ENCODE measurements around the gene PSRC1.
A peak's percentile ranks its signal among the peaks of the same experiment; 100 is the strongest.

The PSRC1 gene

DNA sequence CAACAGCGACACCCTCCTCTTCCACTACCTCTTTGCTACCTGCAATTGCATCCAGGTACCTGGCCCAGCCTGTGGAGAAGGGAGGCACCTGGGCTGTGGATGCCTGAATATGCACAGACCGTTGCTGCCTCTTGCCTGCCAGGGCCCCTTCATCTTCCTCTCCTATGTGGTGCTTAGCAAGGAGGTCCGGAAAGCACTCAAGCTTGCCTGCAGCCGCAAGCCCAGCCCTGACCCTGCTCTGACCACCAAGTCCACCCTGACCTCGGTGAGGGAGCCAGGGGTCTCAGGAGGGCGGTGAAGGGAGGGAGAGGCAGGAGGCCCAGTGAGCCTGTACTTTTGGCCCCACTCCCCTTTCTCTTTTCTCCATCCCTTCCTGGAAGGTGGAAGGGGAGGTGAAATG lies 11.5 kb downstream of the PSRC1 start:
- no peak for DNase-seq

DNA sequence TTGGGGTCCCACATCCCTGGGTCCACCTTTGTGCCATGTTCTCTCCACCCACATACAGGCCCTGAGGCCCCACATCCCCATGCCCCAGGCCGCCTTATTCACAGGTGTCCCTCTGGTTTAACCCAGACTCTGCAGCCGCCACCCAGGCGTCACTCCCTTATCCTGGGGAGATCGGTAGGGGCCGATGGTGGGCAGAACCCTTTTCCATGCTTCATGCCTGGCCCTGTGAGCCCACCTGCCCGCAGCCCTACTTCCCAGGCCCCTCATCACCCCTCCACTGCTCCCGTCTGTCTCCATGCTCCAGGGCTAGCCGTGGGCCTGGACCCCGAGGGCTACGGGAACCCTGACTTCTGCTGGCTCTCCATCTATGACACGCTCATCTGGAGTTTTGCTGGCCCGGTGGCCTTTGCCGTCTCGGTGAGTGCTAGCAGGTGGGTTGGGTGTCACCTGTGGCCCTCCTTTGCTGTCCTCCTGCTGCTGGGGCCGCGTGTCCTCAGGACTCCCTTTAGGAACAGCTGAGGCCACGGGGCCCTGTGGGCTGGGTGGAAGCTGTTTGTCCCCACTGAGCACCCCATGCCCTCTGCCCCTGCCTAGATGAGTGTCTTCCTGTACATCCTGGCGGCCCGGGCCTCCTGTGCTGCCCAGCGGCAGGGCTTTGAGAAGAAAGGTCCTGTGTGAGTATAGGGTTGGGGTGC lies 12.2 kb downstream of the PSRC1 start:
- DNase-seq: no peak

DNA sequence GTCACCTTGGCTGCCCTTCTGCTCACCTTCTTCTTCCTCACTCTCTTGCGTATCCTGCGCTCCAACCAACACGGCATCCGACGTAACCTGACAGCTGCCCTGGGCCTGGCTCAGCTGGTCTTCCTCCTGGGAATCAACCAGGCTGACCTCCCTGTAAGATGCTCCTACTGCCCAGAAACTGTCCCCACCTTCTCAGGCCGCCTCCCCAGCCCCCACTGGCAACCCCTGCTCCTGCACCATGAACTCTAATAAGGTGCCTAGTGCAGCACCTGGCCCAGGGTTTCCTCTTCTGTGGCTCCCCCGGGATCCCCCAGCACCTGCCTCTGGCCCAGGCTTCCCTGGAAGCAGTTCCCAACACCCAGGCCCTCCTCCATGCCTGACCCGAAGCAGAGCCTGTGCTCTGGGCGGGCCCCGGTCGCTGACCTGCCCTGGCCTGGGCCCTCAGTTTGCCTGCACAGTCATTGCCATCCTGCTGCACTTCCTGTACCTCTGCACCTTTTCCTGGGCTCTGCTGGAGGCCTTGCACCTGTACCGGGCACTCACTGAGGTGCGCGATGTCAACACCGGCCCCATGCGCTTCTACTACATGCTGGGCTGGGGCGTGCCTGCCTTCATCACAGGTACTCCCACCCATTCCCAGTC lies 12.8 kb downstream of the PSRC1 start:
- no peak for DNase-seq

DNA sequence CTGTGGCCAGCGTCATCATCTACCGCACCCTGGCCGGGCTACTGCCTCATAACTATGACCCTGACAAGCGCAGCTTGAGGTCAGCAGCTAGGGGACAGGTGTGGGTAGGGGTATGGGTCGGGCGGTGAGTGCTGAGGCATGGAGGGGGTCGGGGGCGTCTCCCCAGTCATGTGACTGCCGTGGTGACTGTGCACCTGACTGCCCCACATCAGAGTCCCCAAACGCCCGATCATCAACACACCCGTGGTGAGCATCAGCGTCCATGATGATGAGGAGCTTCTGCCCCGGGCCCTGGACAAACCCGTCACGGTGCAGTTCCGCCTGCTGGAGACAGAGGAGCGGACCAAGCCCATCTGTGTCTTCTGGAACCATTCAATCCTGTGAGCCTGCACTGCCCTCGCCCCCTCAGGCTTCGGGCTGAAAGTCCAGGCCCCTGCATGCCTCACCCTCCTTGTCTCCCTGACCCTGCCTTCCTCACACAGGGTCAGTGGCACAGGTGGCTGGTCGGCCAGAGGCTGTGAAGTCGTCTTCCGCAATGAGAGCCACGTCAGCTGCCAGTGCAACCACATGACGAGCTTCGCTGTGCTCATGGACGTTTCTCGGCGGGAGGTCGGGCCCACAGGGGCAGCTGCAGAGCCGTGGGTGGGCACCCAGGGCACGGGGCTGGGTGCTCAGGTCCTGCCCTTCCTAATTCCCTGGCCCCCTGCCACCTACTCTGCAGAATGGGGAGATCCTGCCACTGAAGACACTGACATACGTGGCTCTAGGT lies 13.5 kb downstream of the PSRC1 start:
- DNase-seq: no peak

DNA sequence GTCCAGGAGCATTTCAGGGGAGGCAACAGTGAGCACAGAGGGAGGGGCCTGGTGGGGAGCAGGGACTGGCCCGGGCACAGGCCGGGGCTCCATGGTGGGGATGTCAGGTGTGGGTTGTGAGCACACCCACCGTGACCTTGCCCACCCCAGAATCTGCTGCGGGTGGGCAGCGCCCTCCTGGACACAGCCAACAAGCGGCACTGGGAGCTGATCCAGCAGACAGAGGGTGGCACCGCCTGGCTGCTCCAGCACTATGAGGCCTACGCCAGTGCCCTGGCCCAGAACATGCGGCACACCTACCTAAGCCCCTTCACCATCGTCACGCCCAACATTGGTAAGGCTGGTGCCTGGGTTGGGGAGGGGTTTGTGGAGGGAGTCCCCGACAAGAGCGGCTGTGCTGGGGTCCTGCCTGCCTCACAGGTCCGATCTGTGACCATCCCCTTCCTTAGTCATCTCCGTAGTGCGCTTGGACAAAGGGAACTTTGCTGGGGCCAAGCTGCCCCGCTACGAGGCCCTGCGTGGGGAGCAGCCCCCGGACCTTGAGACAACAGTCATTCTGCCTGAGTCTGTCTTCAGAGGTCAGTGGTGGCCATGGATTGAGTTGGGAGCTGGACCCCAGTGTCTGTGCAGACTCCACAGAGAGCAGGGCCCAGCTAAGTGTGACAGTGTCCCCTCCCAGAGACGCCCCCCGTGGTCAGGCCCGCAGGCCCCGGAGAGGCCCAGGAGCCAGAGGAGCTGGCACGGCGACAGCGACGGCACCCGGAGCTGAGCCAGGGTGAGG lies 14.3 kb downstream of the PSRC1 start:
- DNase-seq: no peak

DNA sequence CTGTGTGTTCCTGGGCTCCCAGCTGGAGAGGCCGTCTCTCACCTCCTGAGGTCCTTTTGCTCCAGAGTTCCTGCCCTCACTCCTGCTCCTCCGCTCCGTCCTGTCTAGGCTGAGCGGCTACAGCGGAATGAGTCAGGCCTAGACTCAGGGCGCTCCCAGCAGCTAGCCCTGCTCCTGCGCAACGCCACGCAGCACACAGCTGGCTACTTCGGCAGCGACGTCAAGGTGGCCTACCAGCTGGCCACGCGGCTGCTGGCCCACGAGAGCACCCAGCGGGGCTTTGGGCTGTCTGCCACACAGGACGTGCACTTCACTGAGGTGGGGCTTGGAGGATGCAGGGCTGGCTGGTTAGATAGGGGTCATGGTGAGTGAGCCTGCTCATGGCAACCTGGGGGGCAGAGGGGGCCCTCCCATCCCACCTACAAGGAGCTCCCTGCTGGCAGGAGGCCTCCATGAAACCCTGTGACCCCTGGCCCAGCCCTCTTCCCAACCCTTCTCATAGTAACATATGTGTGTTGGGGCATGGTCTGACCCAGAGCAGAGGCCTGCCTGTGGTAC lies 15.1 kb downstream of the PSRC1 start:
- no peak for DNase-seq

DNA sequence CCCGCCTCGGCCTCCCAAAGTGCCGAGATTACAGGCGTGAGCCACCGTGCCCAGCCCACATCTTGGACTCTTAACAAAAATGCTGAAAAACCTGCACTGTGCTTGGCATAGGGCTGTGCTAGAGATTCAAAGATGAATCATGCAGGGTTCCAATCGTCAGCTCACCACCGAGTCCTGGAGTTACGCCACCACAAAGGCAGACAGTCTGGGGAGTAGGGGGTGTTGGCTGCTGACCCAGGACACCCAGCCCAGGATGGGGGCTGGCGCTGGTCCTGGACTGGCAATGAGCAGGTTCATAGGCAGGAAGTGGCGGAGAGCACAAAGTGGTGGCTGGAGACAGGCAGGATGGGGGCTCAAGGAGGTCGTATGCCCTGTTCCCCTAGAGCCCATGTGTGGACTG lies 16.0 kb downstream of the PSRC1 start:
- no peak for DNase-seq

DNA sequence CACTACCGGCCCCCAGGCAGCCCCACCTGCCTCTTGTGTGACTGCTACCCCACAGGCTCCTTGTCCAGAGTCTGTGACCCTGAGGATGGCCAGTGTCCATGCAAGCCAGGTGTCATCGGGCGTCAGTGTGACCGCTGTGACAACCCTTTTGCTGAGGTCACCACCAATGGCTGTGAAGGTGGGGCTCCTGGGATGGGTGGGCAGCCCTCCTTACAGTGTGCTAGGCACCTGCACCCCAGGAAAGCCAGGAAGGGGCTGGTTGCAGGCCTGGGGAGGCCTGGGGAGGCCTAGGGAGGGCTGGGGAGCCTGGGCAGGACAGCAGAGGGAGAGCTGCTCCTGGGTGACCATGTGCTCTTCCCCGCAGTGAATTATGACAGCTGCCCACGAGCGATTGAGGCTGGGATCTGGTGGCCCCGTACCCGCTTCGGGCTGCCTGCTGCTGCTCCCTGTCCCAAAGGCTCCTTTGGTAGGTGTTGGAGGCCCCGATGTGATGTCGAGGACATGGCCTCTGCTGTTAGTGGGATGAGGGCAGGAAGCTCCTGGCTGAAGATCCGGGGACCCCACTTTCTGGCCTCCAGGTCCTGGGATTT lies 17.1 kb downstream of the PSRC1 start:
- no peak for DNase-seq

DNA sequence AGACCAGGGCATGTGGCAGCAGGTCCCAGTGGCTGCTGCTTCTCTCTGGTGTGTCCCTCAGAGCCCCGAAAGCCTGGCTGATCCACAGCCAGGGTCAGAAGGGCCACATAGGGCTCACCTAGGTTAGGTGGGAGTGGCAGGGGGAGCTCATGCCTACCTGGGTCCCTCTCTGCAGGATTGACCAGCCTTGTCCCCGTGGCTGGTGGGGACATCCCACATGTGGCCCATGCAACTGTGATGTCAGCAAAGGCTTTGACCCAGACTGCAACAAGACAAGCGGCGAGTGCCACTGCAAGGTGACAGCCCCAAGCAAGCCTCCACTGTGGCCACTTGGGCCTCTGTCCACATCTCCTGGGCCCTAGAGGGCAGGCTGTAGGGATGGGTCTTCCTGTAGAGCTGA lies 17.9 kb downstream of the PSRC1 start:
- no peak for DNase-seq

DNA sequence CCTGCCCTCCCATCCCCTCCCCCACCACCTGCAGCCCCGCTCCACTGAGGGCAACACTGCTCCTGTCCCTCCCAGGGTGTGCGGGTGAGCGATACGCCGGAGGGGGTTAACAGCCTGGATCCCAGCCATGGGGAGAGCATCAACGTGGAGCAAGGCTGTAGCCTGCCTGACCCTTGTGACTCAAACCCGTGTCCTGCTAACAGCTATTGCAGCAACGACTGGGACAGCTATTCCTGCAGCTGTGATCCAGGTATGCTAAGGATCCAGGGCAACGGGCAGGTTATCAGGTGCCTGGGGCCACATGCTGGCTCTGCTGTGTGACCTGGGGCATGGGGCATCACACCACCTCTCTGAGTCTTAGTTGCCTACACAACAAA lies 18.6 kb downstream of the PSRC1 start:
- DNase-seq: no peak

DNA sequence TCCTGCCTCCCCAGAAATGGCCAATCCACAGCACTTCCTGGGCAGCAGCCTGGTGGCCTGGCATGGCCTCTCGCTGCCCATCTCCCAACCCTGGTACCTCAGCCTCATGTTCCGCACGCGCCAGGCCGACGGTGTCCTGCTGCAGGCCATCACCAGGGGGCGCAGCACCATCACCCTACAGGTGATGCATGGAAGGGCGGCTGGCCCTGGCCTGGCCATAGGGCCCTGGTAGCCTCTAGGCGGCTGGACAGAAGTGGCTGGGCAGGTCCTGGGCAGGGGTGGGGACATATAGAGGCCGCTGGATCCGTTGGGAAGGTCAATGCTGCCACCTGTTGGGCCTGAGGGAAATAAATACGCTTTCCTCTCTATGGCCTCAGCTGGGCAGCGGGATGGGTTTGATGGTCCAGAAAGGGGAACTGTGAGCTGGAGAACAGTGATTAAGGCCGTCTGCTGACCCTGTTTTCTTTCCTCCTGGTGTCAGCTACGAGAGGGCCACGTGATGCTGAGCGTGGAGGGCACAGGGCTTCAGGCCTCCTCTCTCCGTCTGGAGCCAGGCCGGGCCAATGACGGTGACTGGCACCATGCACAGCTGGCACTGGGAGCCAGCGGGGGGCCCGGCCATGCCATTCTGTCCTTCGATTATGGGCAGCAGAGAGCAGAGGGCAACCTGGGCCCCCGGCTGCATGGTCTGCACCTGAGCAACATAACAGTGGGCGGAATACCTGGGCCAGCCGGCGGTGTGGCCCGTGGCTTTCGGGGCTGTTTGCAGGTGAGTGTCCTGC lies 19.2 kb downstream of the PSRC1 start:
- peak; percentile 71 for DNase-seq

DNA sequence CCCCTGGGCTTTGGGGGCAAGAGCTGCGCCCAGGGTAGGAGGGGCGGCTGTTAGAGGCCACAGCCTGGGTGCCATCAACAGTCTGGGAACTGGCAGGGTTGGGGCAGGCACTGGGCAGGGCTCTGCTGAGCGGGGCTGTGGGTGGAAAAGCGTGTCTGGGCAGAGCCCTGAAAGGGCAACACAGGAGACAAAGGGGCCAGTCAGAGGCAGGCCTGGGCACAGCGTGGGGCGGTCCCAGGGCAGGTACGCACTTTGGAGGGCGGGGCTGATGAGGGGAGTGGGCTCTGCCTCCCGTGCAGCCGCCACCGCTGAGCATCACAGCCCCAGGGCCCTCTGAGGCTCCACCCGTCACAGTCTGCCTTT lies 19.7 kb downstream of the PSRC1 start:
- no peak for DNase-seq

DNA sequence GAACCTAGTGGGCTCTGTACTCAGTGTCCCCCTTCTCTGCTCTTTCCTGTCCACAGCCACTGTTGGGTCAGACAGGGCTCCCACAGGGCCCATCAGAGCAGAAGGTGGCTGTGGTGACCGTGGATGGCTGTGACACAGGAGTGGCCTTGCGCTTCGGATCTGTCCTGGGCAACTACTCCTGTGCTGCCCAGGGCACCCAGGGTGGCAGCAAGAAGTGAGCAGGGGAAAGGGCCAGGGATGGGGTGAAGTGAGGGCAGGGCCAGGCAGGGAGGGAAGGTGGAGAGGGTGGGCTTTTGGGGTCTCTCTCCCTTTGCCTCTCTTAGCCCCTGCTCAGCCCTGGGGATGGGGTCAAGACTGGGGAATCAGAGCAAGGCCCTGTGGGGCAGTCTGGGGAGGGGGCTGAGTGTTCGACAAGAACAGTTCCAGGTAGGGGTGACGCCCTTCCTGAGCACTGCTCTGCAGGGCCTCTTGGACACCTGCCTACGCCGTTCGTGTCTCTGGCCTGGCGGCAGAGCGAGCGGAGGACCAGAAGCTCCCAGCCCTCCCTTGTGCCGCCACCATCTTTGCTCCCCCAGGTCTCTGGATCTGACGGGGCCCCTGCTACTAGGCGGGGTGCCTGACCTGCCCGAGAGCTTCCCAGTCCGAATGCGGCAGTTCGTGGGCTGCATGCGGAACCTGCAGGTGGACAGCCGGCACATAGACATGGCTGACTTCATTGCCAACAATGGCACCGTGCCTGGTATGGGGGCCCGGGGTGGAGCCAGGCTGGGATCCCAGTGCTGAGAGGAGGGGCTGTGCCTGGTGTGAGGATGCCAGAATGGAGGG lies 20.5 kb downstream of the PSRC1 start:
- DNase-seq: no peak

DNA sequence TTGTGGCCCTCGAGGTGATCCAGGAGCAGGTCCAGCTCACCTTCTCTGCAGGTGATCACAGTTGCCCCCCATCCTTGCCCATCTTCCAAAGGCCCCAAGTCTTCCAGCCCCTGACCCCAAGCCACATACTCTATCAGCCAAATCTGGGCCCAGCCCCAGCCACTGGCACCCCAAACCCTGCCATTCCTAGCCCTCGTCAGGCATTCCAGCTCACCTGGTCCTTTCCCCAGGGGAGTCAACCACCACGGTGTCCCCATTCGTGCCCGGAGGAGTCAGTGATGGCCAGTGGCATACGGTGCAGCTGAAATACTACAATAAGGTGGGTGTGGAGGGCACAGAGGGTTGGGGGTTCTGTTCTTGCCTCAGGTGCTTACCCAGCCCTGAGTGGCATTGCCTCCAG lies 21.4 kb downstream of the PSRC1 start:
- DNase-seq: no peak

DNA sequence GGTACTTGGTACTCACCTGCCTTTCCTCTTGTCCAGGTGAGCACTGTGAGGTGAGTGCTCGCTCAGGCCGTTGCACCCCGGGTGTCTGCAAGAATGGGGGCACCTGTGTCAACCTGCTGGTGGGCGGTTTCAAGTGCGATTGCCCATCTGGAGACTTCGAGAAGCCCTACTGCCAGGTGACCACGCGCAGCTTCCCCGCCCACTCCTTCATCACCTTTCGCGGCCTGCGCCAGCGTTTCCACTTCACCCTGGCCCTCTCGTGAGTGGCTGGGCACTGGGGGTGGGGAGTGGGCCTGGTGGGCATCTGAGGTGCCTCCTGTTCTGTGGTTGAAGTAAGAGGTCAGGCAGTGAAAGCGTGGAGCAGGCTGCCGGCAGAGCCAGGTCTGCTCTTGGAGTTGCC lies 21.9 kb downstream of the PSRC1 start:
- no peak for DNase-seq

DNA sequence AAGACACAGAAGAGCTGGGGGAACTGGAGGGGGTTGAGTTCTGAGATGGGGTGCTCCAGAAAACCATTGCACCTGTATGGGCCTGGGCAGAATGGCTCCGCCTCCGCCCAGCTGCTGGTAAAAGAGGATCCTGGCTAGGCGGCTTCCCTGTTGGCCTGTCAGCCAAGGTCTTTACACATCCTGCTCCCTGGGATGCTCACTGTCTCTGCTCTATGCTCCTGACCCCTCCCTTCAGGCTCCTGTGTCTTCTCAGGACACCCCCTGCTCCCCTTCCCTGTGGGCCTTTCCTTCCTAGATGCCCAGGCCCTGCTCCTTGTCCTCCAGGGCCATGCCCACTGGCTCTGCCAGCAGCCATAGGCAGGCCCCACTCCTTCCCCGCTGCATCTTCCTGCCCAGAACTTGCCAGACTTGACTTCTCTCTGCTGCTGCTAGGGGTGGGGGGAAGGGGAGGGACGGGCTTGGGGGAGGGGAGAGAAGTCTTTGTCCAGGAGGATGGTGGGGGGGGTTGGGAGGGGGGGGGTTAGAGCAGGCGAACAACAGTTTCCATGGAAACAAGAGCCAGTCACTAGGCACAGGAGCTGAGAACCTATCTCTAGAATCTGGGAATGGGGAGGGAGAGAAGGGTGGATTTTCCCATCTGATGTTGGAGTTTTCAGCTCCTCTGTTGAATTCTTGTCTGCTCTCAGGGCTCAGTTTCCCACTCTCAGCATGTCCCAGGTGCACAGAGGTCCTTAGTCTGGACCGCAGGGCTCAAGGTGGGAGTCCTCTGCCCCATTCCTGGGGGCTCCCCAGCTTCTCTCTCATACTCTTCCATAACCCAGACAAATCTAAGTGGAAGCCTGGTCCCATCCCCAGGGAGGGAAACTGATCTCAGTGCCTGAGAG lies 23.0 kb downstream of the PSRC1 start:
- no peak for DNase-seq

DNA sequence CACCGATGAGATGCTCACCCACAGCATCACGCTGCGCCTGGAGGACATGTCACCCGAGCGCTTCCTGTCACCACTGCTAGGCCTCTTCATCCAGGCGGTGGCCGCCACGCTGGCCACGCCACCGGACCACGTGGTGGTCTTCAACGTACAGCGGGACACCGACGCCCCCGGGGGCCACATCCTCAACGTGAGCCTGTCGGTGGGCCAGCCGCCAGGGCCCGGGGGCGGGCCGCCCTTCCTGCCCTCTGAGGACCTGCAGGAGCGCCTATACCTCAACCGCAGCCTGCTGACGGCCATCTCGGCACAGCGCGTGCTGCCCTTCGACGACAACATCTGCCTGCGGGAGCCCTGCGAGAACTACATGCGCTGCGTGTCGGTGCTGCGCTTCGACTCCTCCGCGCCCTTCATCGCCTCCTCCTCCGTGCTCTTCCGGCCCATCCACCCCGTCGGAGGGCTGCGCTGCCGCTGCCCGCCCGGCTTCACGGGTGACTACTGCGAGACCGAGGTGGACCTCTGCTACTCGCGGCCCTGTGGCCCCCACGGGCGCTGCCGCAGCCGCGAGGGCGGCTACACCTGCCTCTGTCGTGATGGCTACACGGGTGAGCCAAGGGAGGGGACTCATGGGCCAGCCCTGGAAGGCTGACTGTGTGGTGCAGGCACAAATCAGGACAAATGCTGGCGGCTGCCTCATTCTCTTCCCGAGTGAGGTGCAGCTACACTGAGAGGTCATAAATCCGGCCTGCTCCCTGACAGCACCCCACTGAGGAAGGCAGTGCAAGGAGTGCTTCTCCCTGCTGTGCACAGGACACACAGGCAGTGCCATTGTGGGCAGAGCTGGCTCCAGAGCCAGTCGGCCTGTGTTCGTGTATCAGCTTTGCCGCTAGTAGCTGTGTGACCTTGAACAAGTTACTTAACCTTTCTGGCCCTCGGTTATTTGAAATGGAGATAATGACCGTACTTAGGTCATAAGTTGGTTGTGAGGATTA lies 24.2 kb downstream of the PSRC1 start:
- no peak for DNase-seq

DNA sequence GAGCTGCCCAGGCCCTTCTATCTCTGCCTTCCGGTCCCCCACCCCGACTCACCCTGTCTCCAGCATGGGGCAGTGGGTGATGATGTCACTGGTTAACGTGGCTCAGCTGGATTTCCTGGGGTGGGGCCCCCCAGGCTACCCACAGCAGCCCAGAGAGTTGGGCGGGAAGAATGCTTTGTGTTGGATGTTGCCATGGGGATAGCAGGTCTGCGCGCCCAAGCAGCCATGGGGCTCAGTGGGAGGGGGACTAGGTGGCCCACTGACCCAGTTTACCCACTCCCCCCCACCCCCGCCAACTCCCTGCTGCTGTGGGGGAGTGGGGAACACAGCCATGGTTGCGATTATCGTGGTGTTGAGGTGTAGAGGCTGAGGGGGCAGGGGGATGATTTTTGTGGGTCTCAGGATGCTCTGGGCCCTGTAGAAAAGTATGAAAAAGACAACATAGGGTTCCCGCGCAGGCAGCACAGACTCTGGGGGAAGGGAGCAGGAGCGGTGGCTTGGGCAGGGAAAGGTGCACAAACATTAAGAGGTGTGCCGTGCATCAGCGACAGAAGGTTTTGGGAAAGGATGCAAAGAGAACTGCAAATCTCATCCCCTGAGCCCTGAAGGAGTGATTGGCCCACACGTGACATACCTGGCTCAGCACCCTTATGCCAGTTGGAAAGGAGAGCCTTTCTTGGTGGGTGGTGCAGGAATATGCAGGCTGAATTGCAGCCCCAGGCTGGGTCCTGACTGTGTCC lies 25.1 kb downstream of the PSRC1 start:
- no peak for DNase-seq

Data from CD4-positive, alpha-beta T cell treated with Interferon gamma for 1 hour (primary cell).